AG08395 (cell line): ENCODE measurements around the gene EXOC4.
"Not testable (repeated sequence)": the region's sequence is repeated elsewhere in the genome, so short reads cannot be mapped to it uniquely, and the experiment has no call there.

ENCODE experiments used
- DNase-seq: peaks from one replicate; pipeline ENCODE4 v3.0.0; 2012; ENCODE audit warnings: mixed read lengths, low spot score

EXOC4 gene

GRCh38 chr7:134071355-134072331 lies 818.8 kb downstream of the EXOC4 start:
- DNase-seq = no peak

- no peak for DNase-seq
Observed at GRCh38 chr7:134073276-134073675, 820.4 kb downstream of the EXOC4 start.

DNA sequence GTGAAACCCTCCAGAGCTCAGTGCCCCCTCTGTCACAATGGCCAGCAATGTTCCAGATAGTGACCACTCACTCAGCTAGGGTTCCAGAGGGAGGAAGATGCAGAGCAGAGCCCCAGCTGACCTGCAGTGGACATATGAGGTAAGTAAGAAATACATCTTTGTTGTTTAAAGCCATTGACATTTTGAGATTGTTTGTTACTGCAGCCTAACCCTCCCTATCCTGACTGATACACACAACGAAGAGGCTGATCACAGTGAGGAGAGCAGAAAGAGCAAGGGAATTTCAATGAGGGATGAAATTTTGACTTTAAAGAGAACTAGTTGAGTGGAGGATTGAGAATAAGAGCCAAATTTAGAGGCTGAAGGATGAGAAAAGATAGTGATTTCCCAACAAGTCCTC lies 822.9 kb downstream of the EXOC4 start:
- DNase-seq = no peak

DNA sequence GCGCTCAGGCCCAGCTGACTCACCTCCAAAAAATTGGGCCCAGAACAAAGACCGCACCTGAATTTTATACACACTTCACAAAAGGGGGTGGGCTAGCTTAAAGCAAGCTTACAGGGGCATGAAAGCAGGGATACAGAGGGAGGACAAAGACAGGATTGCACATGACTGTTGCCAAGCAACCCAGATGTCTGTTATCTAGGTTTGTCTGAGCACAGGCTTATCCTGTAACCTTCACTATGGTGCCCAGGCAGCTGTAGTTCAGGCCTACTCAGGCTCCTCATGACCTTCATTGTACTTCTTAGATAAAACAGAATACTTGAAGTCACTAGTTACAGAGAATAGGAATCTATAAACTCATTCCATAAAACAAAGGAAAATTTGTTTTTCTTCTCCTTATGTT lies 824.7 kb downstream of the EXOC4 start:
- not testable (repeated sequence) for DNase-seq

GRCh38 chr7:134078991-134079390 lies 826.1 kb downstream of the EXOC4 start:
- no peak for DNase-seq

- no peak for DNase-seq
Observed at GRCh38 chr7:134081695-134082094, 828.8 kb downstream of the EXOC4 start.

GRCh38 chr7:134083766-134084487 lies 831.0 kb downstream of the EXOC4 start:
- DNase-seq = peak; percentile 61

- DNase-seq = no peak
Observed at GRCh38 chr7:134084488-134085144, 831.7 kb downstream of the EXOC4 start.

DNA sequence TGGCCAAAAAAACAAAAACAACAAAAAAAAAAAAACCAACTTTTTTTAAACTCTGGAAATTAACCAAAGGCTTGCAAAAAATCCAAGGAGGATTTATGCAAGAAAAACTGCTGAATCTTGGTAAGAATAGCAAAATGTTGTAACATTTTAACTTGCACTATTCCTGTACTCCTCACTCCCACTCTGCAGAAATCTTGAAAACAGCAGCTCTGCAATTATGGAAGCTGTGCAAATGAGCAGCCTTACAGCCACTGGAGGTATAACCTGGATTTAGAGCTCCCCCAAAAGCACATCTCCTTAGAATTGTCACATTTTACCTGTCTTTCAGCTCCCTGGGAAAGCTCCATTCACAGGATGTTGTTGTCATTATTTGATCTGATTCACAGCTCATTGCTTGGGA lies 832.4 kb downstream of the EXOC4 start:
- no peak for DNase-seq

DNA sequence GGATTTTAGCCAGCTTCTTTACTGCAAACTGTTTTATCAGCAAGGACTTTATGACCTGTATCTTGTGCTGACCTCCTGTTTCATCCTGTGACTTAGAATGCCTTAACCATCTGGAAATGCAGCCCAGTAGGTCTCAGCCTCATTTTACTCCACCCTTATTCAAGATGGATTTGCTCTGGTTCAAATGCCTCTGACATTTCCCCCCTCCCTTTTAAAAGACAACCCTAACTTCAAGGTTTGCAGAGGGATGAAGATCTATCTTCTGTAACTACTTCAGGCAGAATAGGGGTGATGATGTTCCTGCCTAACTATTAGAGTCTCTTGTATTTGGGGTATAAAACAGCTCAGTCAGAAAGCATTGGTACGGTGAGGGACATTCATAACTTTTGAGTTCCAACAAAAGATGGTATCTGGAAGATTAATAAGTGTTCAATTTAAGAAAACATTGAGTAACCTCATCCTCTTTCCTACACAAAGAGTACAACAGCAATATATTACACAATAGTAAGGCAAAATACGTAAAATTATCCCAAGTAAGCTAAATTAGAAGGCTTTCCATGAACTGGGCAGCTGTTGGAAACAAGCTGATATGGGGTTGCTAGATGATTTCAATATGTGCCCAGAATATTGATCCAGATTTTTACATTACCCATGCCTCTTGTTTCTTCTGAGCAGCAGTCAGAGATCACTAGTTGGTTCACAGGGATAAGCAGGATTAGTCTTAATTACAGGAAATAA lies 834.3 kb downstream of the EXOC4 start:
- no peak for DNase-seq

GRCh38 chr7:134088199-134088598 lies 835.3 kb downstream of the EXOC4 start:
- DNase-seq = no peak

DNA sequence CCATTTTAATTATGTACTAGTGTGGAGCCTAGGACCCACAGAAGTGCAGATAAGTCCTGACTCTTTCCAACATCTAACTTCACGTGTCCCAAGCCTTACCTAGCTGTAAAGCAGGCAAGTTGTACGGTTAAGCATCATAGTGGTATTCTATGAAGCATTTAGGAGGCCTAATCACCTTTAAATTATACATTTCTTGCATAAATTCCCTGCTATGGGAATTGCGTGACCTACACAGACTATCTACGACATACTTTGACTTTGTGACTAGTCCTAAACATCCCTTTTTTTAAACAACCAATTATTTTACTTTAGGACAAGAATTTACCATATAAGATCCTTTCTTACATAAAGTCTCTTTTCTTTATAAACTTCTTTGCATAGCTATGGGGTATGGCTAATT lies 836.6 kb downstream of the EXOC4 start:
- no peak for DNase-seq

DNA sequence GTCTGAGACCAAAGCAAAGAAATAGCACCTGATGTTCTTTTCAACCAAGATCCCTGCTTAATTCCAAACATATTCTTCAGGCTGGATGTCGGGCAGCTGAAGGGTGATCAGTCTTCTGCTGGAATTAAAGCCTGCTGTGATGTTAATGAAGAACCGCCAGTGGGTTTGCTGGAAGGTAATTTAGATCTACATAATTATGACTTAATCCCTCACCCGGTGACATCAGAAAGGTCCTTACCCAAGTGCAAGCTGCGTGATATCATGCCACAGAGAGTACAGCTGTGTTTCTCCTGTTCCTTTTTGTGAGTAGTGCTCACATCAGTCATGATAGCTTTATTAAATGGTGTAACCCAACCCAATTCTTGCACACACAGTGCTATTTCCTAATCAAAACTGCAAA lies 845.2 kb downstream of the EXOC4 start:
- DNase-seq = no peak

GRCh38 chr7:134101716-134102115 lies 848.8 kb downstream of the EXOC4 start:
- no peak for DNase-seq

- DNase-seq = no peak
Observed at GRCh38 chr7:134104166-134104565, 851.3 kb downstream of the EXOC4 start.

DNA sequence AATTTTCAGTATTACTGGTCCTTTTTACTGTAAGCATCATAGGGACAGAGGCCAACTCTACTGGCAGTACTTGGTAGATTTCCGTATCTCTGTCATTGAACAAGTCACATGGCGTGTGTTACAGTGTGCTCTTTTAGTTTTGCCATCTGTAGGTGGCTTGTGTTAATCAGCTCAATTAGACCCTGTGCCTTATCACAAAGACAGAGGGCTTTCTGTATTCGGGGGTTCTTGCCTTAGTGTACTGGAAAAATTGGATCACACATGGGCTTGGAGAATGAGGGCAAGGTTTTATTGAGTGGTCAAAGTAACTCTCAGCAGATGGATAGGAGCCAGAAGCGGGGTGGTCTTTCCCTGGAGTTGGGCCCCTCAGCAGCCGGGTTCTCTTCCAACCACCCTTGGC lies 853.0 kb downstream of the EXOC4 start:
- DNase-seq = no peak

DNA sequence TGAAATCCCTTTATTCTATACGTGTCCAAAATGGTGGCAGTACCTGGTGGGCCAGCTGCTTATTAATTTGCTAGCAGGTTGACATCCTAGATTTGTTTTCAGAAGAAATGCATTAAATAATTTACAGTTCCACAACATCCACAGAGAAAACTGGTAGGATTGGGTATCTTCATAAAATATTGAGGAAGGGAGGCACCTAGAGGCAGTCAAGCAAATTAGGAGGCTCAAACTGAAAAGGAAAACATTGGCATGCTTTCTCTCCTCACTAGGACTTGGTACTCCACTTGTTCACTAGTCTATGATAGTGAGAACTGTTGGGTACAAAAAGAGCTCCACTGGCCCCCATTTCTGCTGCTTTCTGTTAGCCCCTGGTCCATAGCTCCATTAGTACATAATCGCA lies 855.9 kb downstream of the EXOC4 start:
- DNase-seq = no peak

- no peak for DNase-seq
Observed at GRCh38 chr7:134113655-134114054, 860.8 kb downstream of the EXOC4 start.

DNA sequence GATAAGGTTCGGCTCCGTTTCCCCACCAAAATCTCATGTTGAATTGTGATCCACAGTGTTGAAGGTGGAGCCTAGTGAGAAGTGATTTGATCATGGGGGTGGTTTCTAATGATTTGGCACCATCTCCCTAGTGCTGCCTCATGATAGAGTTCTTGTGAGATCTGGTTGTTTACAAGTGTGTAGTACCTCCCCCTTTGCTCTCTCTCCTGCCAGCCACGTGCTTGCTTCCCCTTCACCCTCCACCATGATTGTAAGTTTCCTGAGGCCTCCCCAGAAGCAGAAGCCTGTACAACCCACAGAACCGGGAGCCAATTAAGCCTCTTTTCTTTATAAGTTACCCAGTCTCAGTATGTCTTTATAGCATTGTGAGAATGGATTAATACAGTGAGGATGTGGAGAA lies 862.1 kb downstream of the EXOC4 start:
- no peak for DNase-seq
